ENCODE results near the gene PDGFA.

The PDGFA gene

DNA sequence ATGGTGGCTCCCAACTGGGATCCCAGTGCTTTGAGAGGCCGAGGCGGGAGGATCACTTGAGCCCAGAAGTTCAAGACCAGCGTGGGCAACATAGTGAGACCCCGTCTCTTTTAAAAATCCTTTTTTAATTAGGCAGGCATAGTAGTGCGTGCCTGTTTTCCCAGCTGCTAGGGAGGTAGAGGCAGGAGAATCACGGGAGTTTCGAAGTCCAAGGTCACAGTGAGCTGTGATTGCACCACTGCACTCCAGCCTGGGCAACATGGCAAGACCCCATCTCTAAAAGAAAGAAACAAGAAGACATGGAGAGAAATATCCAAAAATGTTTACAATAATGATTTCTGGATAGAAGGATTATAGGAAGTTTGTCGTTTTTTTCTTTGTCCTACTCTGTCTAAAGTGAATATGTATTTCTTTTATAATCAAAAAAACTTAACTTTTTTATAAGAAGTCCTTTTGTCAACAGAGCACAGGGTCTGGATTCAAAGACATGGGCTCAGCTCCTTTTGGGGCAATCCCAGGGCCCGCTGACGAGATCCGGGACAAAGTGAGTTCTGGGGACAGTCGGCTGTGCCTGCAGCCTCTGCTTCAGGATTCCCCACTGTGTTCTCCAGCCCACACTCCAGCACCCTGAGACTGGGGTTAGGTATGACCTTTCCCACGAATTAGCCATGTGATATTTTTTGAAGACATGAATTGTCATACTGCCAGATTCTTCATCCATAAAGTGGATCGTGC is 45.6 kb downstream of the PDGFA start:
- DNase-seq (ENCODE audit: low read depth), result no peak

DNA sequence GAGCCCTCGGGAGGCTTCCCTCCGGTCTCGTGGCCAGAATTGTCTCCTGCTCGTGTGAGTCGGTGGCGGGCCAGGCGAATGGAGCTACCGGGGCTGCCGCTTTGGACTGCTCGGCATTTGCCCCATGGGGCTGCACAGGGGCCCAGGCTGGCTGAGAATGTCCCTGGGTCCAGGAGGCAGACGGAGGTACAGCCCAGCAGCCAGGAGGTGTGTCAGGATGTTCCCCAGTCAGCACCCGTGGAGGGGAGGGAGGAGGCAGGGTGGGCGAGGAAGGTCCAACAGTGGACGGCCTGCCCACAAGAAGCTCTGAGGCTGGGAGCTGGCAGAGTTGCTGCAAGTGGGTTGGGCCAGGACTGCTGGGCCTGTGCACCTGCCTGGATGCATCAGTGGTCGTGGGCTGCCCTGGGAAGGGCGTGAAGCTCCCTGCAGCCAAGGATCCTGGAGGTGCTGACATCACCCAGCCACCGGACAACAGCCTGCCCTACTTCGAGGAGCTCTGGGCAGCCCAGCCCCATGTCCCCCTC is 46.4 kb downstream of the PDGFA start:
- DNase-seq (ENCODE audit: low read depth), result no peak

DNA sequence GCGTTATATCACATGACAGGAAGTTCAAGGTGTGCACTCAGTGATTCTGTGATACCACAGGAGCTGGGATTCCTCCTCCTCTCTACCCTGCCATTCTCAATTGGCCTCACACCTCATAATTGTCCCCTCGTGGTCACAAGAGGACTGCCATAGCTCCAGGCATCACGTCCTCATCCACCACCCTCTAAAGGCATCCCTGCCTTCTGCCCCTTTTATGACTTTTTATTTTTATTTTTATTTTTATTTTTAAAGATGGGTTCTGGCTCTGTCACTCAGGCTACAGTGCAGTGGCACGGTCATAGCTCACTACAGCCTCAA is 47.0 kb downstream of the PDGFA start:
- DNase-seq (ENCODE audit: low read depth), result no peak

DNA sequence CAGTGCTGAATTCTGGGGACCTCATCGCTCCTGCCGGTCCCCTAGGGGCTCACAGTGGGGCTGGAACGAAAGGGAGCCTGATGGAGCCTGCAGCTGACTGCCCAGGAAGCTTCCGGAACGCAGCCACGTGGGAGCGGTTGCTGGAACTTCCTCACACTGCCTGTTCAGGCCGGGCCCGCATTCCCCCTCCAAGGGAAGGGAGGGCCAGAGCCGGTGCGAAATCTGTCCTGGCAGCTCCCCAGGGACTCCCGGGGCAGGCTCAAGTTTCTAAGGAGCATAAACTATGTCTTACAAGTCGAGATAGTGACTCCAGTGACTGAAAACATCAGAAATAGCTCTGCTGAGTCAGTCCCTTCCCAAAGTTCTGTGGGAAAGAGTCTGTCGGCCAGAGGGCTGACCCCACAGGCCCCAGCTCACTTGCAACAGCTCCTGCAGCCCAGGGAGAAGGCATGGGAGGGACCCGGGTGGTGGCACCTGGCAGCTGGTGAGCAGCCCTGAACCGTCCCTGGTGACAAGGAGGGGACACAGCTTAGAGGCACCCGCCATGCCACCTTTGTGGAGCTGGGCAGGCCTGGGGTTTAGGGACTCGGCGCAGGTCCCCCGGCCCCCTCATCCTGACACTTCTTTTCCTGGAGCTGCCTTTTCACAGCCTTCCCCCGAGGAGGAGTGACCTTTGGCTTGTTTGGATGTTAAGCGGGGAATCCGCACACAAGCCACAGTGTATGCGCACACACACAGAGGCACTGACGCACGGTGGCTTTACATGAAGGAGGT is 47.6 kb downstream of the PDGFA start:
- no peak for DNase-seq (ENCODE audit: low read depth)

- no peak for DNase-seq (ENCODE audit: low read depth)
These were observed 48.3 kb downstream of the PDGFA start for GRCh38 chr7:471191-471865.

DNA sequence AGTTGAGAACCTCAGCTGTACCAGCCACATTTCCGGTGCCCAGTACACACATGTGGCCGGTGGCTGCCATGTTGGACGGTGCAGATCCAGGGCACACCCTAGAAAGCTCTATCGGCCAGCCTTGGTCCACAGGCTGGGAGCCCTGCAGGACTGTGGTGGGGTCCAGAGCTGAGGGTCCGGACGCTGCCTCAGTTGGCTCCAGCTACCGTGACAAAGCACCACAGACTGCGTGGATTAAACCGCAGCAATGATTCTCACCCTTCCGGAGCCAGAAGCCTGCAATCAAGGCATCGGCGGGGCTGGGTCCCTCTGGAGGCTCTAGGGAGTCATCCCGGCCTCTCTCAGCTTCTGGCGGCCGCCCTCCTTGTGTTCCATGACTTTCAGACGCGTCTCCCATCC is 50.1 kb downstream of the PDGFA start:
- DNase-seq (ENCODE audit: low read depth), result no peak

- no peak for DNase-seq (ENCODE audit: low read depth)
These were observed 50.7 kb downstream of the PDGFA start for GRCh38 chr7:468681-469562.

- DNase-seq (ENCODE audit: low read depth), result no peak
These were observed 51.6 kb downstream of the PDGFA start for GRCh38 chr7:467856-468545.

GRCh38 chr7:467393-467828 is 52.2 kb downstream of the PDGFA start:
- DNase-seq (ENCODE audit: low read depth), result no peak

- DNase-seq (ENCODE audit: low read depth), result no peak
These were observed 53.0 kb downstream of the PDGFA start for GRCh38 chr7:466465-467191.

- no peak for DNase-seq (ENCODE audit: low read depth)
These were observed 53.8 kb downstream of the PDGFA start for GRCh38 chr7:465710-466400.

DNA sequence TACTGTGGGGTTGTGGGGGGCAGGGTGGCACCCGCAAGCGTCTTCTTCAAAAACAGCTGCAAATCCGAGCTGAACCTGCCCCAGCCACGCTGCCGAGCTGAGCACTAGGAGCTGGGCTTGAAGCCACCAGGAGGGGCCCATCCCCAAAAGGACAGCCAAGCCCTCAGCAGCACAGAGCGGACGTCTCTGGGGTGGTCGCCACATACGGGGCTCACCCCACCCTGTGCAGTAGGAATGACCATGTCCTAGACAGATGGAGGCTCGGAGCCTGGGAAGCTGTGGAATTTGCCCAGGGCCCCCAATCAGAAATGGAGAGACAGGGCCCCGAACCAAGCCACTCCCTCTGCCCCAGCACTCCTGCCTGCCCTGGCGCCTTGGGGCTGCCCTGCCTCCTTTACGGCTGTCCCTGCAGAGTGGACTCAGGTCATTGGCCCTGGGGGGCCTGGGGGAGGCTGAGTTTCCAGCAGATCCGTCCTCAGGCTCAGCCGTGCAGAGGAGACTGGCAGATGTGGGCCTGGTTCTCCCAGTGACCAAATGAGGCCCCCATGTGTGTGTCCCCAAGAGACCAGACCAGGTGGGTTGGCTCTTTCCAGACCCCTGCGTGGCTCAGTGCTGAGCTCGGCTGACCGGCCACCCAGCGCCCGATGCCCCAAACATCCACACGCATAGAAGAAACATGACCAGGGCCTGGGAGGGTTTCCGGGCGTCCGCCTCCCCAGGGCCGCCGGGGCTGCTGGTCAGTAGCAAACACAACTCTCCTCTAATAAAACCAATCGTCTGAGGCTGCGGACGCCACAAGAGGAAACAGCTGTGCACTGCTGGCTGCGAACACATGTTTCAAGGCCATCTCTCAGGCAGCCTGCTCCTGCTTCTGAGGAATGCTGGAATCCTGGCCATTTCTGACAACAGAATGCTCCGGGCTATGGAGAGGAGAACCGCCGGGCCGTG is 54.9 kb downstream of the PDGFA start:
- DNase-seq (ENCODE audit: low read depth), result no peak

DNA sequence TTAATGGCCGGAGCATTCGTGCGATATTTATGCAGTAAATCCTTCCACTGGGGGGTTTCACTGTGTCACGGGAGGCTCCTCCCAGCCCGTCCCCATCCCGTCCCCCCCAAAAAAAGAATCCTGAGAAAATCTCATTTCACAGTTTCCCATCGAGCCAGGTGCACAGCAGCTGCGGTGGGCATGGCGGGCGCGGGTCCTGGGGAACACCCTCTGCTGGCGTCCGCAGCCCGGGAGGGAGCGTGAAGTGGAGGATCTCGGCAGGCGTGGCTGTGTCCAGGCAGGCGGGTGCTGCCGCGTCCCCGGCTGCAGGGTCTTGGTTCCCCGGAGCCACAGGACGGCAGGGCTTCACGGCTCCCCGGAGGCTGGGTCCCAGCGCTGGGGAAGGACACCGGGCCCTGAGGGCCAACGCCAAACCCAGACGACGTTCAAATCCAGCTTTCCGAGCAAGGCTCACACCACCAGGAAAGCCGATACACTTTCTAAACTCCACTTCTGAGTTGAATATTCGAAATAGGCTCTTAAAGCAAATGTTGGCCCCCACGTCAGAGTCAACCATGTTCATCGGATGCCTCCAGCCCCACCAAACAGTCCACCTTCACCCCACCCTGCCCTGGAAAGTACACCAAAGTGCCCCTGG is 55.7 kb downstream of the PDGFA start:
- no peak for DNase-seq (ENCODE audit: low read depth)

DNA sequence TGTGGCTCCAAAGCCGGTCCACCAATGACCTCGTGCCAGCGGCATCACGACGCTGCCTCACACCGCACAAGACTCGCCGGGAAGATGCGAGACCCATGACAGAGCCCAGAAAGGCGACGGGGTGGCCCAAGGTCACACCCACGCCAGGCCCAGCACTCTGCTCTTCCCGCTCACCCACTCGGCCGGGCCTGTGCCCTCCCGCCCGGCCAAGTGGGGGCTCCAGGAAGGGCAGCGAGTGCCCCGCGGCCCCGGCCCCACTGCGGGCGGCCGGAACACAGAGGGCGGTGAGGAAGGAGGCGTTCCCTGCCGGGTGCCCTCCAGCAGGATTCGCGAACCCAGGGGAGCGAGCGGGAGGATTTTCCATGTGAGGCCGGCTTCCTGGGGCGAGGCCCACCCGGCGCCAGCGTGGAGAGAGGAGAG is 56.3 kb downstream of the PDGFA start:
- no peak for DNase-seq (ENCODE audit: low read depth)

- DNase-seq (ENCODE audit: low read depth), result no peak
These were observed 57.2 kb downstream of the PDGFA start for GRCh38 chr7:462173-463103.

DNA sequence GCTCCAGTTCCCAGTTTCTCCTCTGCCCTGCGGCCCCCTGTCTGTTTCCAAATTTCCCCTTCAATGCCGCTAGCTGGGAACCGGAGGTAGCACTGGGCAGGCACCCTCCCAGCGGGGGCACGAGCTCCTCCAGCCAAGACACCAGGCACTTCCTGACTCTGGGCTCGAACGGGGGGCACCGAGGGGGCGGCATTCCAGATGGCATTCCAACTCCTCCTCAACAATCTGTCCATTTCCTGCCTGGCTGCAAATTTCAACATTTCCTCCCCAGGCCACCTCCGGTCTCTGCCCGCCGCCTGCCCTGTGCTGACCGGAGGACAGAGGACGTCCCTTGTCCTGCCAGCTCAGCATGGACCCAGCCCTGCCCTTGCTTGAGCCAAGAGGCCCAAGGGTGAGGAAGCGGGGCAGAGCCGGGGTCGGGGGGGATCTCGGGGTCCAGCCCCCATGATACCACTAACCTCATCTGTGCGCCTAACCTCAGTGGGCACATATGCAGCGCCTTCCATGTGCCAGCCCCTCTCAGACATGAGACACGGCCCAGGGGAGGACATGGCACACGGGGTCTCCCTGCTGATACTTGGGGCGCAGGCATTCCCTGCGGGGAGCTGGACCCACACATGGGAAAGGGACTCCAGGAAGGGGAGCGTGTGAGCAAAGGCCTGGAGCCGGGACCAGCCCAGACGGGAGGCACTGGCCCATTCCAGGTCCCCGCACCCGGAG is 58.0 kb downstream of the PDGFA start:
- no peak for DNase-seq (ENCODE audit: low read depth)

- no peak for DNase-seq (ENCODE audit: low read depth)
These were observed 58.6 kb downstream of the PDGFA start for GRCh38 chr7:461117-461452.
